CD4-positive, alpha-beta T cell treated with Interleukin-15 for 1 hour (primary cell): ENCODE measurements around the gene HIBADH.
"Not testable (repeated sequence)": the region's sequence is repeated elsewhere in the genome, so short reads cannot be mapped to it uniquely, and the experiment has no call there.

ENCODE experiments used
- DNase-seq: peaks from one replicate; pipeline ENCODE4 v3.0.0-alpha.2; 2020

Gene HIBADH

GRCh38 chr7:27593226-27593625 is 69.5 kb downstream of the HIBADH start:
- no peak for DNase-seq

- no peak for DNase-seq
Measured at GRCh38 chr7:27590416-27590815, 72.3 kb downstream of the HIBADH start.

- no peak for DNase-seq
Measured at GRCh38 chr7:27587429-27587828, 75.3 kb downstream of the HIBADH start.

GRCh38 chr7:27586825-27587224 is 75.9 kb downstream of the HIBADH start:
- no peak for DNase-seq

DNA sequence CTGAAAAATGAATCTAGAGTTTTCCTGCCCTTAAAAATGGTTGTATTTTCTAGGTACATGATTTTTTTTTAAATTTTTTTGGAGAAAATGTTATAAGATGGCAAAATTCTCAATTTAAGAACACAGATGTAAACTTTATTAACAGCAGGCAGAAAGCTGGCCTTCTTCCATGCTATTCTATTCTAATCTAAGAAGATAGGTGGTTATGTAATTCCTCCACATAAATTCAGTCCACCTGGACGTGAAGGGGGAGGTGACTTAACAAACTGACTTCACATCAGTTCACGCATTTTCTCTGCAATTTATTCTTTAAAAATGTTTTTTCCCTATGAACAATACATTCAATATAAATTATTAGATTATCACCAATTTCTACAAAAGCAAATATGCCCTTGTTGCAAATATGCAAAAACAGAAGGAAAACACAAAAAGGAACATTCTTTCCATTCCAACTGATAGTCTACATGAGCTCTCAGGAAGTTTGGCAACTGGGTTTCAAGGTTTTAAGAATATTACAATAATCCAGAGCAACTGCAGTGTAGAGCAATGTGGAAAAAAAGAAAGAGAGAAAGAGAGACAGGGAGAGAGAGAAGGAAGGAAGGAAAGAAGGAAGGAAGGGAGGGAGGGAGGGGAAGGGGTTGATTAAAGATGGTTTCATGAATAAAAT is 76.8 kb downstream of the HIBADH start:
- DNase-seq, result no peak

DNA sequence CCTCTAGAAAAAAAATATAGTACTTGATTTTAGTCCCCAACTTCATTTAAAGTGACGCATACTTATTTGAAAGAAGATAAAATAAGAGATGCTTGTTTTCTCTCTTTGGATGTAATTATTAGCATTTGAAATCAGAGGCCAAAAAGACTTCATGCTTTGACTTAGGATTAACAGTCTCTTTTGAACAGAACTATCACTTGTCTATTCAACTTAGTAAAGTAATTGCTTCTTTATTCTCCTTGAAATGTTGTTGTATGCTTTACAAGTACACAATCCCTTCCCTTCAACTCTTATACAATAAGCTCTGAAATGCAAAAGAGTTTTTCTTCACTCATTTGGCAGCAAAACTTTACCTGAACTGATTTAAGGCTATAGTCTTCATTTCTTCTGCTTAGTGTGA is 80.8 kb downstream of the HIBADH start:
- DNase-seq, result no peak

GRCh38 chr7:27581119-27581518 is 81.6 kb downstream of the HIBADH start:
- DNase-seq, result no peak

- no peak for DNase-seq
Measured at GRCh38 chr7:27579565-27579964, 83.1 kb downstream of the HIBADH start.

- DNase-seq, result not testable (repeated sequence)
Measured at GRCh38 chr7:27578169-27578568, 84.5 kb downstream of the HIBADH start.

DNA sequence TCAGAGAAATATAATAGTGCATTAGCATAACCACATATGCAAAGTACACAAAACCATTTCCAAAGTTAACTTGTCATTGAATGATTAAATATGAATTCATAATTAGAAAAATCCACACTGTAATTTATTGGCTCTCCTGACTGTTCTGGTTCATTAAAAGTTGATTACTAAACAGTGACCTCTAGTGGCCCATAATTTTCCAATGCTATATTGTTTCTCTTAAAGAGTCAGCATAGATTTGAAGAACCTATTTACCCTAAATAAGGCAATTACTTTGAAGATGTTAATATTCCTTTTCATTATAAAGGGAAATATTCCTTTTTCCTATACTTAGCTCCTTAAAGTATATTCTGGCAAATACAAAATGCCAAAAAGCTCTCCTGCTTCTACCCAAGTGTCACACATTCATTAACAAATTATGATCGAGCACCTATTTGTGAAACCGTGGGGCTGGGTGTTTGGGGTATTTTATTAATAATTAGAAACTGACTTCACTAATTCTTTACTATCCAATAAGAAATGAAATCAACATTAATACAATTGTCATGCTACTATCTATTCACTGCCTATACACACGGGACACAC is 86.2 kb downstream of the HIBADH start:
- DNase-seq, result no peak

- DNase-seq, result no peak
Measured at GRCh38 chr7:27575613-27576012, 87.1 kb downstream of the HIBADH start.

DNA sequence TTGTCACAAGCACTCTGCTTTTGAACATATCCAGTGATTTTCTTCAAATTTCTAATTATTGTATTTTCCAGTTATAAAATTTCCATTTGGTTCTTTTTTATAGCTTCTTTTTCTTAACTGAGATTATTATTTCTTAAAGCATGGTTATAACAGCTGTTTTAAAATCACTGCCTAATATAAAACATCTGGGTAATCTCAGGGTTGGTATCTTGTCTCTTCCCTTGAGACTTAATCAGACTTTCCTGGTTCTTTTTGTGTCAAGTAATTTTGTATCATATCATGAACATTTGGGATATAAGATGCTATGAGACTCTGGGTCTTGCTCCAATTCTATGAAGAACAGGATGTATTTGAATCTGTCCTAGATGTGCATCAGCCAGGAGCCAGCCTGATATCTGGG is 93.6 kb downstream of the HIBADH start:
- DNase-seq, result no peak

GRCh38 chr7:27567266-27567665 is 95.4 kb downstream of the HIBADH start:
- DNase-seq, result no peak

GRCh38 chr7:27564881-27565482 is 97.7 kb downstream of the HIBADH start:
- no peak for DNase-seq

DNA sequence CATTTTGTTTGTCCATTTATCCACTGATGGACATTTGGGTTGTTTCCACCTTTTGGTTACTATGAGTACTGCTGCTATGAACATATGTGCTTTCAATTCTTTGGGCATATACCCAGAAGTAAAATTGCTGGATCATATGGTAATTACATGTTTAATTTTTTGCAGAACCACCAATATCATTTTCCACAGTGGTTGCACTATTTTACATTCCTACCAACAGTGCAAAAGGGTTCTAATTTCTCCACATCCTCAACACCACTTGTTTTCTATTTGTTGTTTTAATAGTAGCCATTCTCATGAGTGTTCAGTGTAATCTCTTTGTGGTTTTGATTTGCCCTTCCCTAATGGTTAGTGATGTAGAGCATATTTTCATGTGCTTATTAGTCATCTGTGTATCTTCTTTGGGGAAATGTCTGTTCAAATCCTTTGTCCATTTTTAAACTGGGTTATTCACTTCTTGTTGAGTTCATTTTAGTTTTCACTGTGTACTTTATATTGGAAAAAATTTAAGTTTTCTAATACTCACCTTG is 101.9 kb downstream of the HIBADH start:
- DNase-seq, result no peak

GRCh38 chr7:27555670-27556069 is 107.0 kb downstream of the HIBADH start:
- DNase-seq, result no peak

DNA sequence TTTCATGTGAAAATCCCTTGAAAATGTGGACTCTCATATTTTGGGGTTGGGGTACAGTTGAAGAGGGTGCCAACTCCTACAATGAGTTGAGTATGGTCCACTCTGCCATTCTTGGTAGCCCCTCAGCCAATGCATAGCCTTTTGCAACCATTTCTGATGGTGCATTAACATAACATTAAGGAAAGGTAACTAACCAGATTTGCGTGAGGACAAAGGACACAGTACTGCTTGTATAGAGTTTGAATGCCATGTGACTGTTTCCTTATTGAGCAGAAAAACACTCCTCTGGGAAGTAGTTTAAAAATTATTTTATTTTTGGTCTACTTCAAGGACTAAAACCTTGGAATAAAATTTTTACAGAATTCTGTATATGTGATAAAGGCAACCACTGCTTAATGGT is 107.9 kb downstream of the HIBADH start:
- DNase-seq, result no peak

DNA sequence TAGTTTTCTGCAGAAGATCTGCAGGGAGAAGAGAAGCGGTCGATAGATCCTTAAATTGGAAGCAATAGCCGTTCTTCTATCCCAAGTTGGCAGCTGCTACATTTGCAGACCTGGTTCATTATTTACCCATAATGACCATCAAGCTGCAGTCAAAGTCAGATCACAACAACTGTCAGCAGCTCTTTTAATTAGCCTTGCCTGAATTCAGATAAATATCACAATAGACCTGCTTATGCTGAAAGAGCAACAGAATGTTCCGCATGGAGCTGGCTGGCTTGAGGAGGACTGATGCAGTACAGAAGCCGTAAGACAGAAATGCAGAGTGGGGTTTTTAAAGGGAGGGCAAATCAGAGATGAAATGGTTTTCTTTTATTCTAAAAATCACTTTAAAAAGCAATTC is 109.4 kb downstream of the HIBADH start:
- no peak for DNase-seq

GRCh38 chr7:27551803-27552400 is 110.8 kb downstream of the HIBADH start:
- DNase-seq, result no peak

DNA sequence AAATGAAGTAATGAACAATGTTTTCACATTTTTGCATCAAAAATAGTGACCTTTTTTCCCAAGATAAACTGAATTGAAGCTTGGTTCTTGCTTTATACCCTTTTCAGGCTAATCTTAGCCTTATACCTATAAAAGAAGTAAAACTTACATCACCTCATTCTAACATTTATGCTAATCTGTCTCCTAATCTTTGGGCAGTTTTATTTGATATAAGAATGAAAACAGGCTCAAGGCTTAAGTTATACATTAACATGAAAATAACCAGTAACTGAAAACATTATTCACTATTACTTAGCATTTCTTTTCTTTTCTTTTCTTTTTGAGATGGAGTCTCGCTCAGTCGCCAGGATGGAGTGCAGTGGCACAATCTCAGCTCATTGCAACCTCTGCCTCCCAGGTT is 113.1 kb downstream of the HIBADH start:
- DNase-seq, result no peak

GRCh38 chr7:27548304-27548703 is 114.4 kb downstream of the HIBADH start:
- DNase-seq, result no peak

DNA sequence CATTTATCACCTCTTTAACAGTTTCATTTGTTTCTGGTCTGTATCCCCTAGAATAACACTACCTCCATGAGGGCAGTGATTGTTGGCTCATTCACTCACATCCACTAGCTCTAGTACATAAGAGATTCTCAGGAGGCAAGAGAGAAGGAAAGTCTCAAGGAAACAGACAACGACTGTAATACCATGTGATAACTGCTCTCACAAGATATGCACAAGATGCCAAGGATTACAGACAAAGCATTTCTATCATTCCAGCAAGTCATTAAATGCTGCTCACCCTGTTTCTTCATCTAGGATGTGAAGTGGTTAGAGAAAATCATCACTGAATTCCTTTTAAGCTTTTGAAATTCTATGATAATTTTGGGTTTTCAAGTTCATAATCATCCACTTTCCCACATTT is 115.3 kb downstream of the HIBADH start:
- DNase-seq, result no peak

GRCh38 chr7:27546610-27547009 is 116.1 kb downstream of the HIBADH start:
- DNase-seq, result no peak

GRCh38 chr7:27535795-27536194 is 126.9 kb downstream of the HIBADH start:
- DNase-seq, result no peak
